IPS-18a (cell line): ENCODE data around the gene SPTB.

Experiments used
- H3K27ac ChIP-seq: one replicate; pipeline ENCODE4 v1.5.1; 2013; ENCODE audit warnings: low read length
- H3K27me3 ChIP-seq: one replicate; pipeline ENCODE4 v1.6.1; 2013; ENCODE audit warnings: mild to moderate bottlenecking, low read length; ENCODE audit not compliant: control insufficient read depth, insufficient read depth
- H3K36me3 ChIP-seq: one replicate; pipeline ENCODE4 v1.6.1; 2013; ENCODE audit warnings: low read depth, low read length; ENCODE audit not compliant: control insufficient read depth
- H3K4me1 ChIP-seq: one replicate; pipeline ENCODE4 v1.6.1; 2013; ENCODE audit warnings: low read depth, low read length; ENCODE audit not compliant: control insufficient read depth
- H3K4me3 ChIP-seq: one replicate; pipeline ENCODE4 v1.5.1; 2013; ENCODE audit warnings: low read length
- H3K9ac ChIP-seq: one replicate; pipeline ENCODE4 v1.6.1; 2013; ENCODE audit warnings: mild to moderate bottlenecking, low read length, moderate library complexity
- H3K9me3 ChIP-seq: one replicate; pipeline ENCODE4 v1.6.1; 2013; ENCODE audit warnings: low read depth, low read length; ENCODE audit not compliant: control insufficient read depth

The SPTB gene

GRCh38 chr14:64861916-64862315 is 17.8 kb downstream of the SPTB start:
- no peaks in the 10 kb centered on the region for H3K36me3 ChIP-seq
- H3K27me3 ChIP-seq, result no peaks in the 10 kb centered on the region
- no peaks in the 10 kb centered on the region for H3K9me3 ChIP-seq
- H3K4me3 ChIP-seq, result no peak overlapping the region
- peaks cover 21% of the 10 kb centered on the region for H3K4me1 ChIP-seq
- H3K9ac ChIP-seq, result no peak overlapping the region
- no peak overlapping the region for H3K27ac ChIP-seq

- H3K9me3 ChIP-seq, result no peaks in the 10 kb centered on the region
- peaks cover 26% of the 10 kb centered on the region for H3K4me1 ChIP-seq
- no peaks in the 10 kb centered on the region for H3K27me3 ChIP-seq
- no peak overlapping the region for H3K27ac ChIP-seq
- H3K36me3 ChIP-seq, result no peaks in the 10 kb centered on the region
- H3K4me3 ChIP-seq, result no peak overlapping the region
- no peak overlapping the region for H3K9ac ChIP-seq
Observed at GRCh38 chr14:64860039-64860438, 19.7 kb downstream of the SPTB start.

- no peak overlapping the region for H3K4me3 ChIP-seq
- H3K9ac ChIP-seq, result no peak overlapping the region
- H3K36me3 ChIP-seq, result no peaks in the 10 kb centered on the region
- H3K9me3 ChIP-seq, result no peaks in the 10 kb centered on the region
- no peak overlapping the region for H3K27ac ChIP-seq
- peaks cover 26% of the 10 kb centered on the region for H3K4me1 ChIP-seq
- no peaks in the 10 kb centered on the region for H3K27me3 ChIP-seq
Observed at GRCh38 chr14:64857979-64858744, 21.5 kb downstream of the SPTB start.

- H3K9me3 ChIP-seq, result no peaks in the 10 kb centered on the region
- H3K36me3 ChIP-seq, result no peaks in the 10 kb centered on the region
- H3K4me3 ChIP-seq, result no peak overlapping the region
- no peak overlapping the region for H3K9ac ChIP-seq
- H3K4me1 ChIP-seq, result peaks cover 26% of the 10 kb centered on the region
- H3K27me3 ChIP-seq, result no peaks in the 10 kb centered on the region
- no peak overlapping the region for H3K27ac ChIP-seq
Observed at GRCh38 chr14:64856529-64857445, 22.9 kb downstream of the SPTB start.

GRCh38 chr14:64855721-64856528 is 23.8 kb downstream of the SPTB start:
- H3K27ac ChIP-seq, result no peak overlapping the region
- H3K27me3 ChIP-seq, result no peaks in the 10 kb centered on the region
- H3K9me3 ChIP-seq, result no peaks in the 10 kb centered on the region
- H3K4me3 ChIP-seq, result no peak overlapping the region
- no peak overlapping the region for H3K9ac ChIP-seq
- peaks cover 26% of the 10 kb centered on the region for H3K4me1 ChIP-seq
- H3K36me3 ChIP-seq, result no peaks in the 10 kb centered on the region

GRCh38 chr14:64850369-64851137 is 29.2 kb downstream of the SPTB start:
- H3K9me3 ChIP-seq, result no peaks in the 10 kb centered on the region
- no peaks in the 10 kb centered on the region for H3K27me3 ChIP-seq
- no peak overlapping the region for H3K9ac ChIP-seq
- no peak overlapping the region for H3K27ac ChIP-seq
- no peaks in the 10 kb centered on the region for H3K36me3 ChIP-seq
- no peak overlapping the region for H3K4me3 ChIP-seq
- peaks cover 3% of the 10 kb centered on the region for H3K4me1 ChIP-seq

DNA sequence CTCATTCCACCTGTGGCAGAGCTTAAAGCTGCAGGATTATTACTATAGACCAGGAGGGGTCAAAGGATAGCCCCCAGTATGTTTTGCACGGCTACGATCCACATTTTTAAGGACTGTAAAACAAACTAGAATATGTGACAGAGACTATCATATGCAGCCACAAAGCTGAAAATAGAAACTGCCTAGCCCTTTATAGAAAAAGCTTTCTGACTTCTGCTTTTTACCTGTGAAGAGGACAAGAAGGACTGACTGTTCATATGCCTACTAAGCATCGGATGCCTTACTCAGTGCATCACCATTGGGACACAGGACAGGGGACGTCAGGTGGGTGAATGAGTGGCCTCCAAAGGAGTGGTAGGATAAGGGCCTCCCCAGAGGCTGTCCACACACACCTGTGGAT is 29.8 kb downstream of the SPTB start:
- Histone ChIP-seq H3K27ac (no peak overlapping the region), H3K4me1 (peaks cover 3% of the 10 kb centered on the region)

GRCh38 chr14:64848239-64848638 is 31.5 kb downstream of the SPTB start:
- no peaks in the 10 kb centered on the region for H3K36me3 ChIP-seq
- no peak overlapping the region for H3K4me3 ChIP-seq
- no peaks in the 10 kb centered on the region for H3K9me3 ChIP-seq
- H3K27ac ChIP-seq, result no peak overlapping the region
- H3K27me3 ChIP-seq, result no peaks in the 10 kb centered on the region
- H3K4me1 ChIP-seq, result peaks cover 3% of the 10 kb centered on the region
- H3K9ac ChIP-seq, result no peak overlapping the region

More for the DNA sequence above, 29.8 kb downstream of the SPTB start:
- no peaks in the 10 kb centered on the region for H3K27me3 ChIP-seq
- no peak overlapping the region for H3K9ac ChIP-seq
- H3K9me3 ChIP-seq, result no peaks in the 10 kb centered on the region
- no peak overlapping the region for H3K4me3 ChIP-seq
- no peaks in the 10 kb centered on the region for H3K36me3 ChIP-seq

- Histone ChIP-seq H3K27ac (no peak overlapping the region), H3K9ac (no peak overlapping the region), H3K4me1 (peaks cover 3% of the 10 kb centered on the region), H3K36me3 (no peaks in the 10 kb centered on the region), H3K9me3 (no peaks in the 10 kb centered on the region), H3K27me3 (no peaks in the 10 kb centered on the region), H3K4me3 (no peak overlapping the region)
Observed at GRCh38 chr14:64846319-64846718, 33.4 kb downstream of the SPTB start.

- no peaks in the 10 kb centered on the region for H3K27me3 ChIP-seq
- H3K9me3 ChIP-seq, result no peaks in the 10 kb centered on the region
- no peak overlapping the region for H3K9ac ChIP-seq
- no peaks in the 10 kb centered on the region for H3K36me3 ChIP-seq
- H3K4me1 ChIP-seq, result peaks cover 3% of the 10 kb centered on the region
- no peak overlapping the region for H3K4me3 ChIP-seq
- H3K27ac ChIP-seq, result no peak overlapping the region
Observed at GRCh38 chr14:64845878-64846277, 33.8 kb downstream of the SPTB start.
